Epithelial cell of esophagus (primary cell): Measurements from ENCODE around the gene TEX264.

ENCODE experiments used
- DNase-seq: peaks from one replicate; pipeline ENCODE4 v3.0.0; 2010; ENCODE audit warnings: low read depth
- H3K4me3 ChIP-seq: 2 replicates; pipeline ENCODE4 v1.5.1; 2011; ENCODE audit warnings: mild to moderate bottlenecking, low read length, control low read depth
- CTCF ChIP-seq: IDR thresholded peaks from 2 replicates; pipeline ENCODE4 v1.5.1; 2011; ENCODE audit warnings: low read depth, mild to moderate bottlenecking, low read length, control low read depth, inconsistent platforms; ENCODE audit not compliant: insufficient read depth; ENCODE audit errors: missing control alignments

The TEX264 gene

GRCh38 chr3:51670823-51671733, at the start of gene TEX264:
Gene TEX264, plus strand, starts transcription at chr3:51671252. Its CDS starts 3,053 bp downstream, at chr3:51674305.
- H3K4me3 ChIP-seq = peak within 1 kb of the TSS; percentile 76
- no peak for TF ChIP-seq CTCF

GRCh38 chr3:51622413-51622812, 48.6 kb upstream of the TEX264 start:
- H3K4me3 ChIP-seq = no peak overlapping the region
- DNase-seq = peak; percentile 48
- TF ChIP-seq CTCF = no peak

More at GRCh38 chr3:51670823-51671733, at the start of gene TEX264:
- peak; percentile 89 for DNase-seq

- no peak overlapping the region for H3K4me3 ChIP-seq
- no peak for DNase-seq
These were observed 48.2 kb upstream of the TEX264 start for GRCh38 chr3:51622868-51623267.

GRCh38 chr3:51630513-51630912, 40.5 kb upstream of the TEX264 start:
- no peak overlapping the region for H3K4me3 ChIP-seq
- DNase-seq = no peak
- TF ChIP-seq CTCF = no peak

More at GRCh38 chr3:51622868-51623267, 48.2 kb upstream of the TEX264 start:
- TF ChIP-seq CTCF = no peak

GRCh38 chr3:51637144-51637940, 33.7 kb upstream of the TEX264 start:
- no peak overlapping the region for H3K4me3 ChIP-seq
- DNase-seq = peak; percentile 69
- no peak for TF ChIP-seq CTCF

GRCh38 chr3:51637941-51638471, 33.0 kb upstream of the TEX264 start:
- peak; percentile 99 for TF ChIP-seq CTCF
- no peak overlapping the region for H3K4me3 ChIP-seq
- peak; percentile 85 for DNase-seq
